Spinal cord (tissue), 10 donors: ENCODE data around the gene RGS9. TPM values are rescaled to one million over a fixed set of nuclear protein-coding genes. Genes with fewer than 3 reads are reported as not detected.
A peak's percentile ranks its signal among the peaks of the same experiment; 100 is the strongest.
"Not testable (repeated sequence)": the region's sequence is repeated elsewhere in the genome, so short reads cannot be mapped to it uniquely, and the experiment has no call there.

ENCODE experiments used
- DNase-seq, 6 donors: peaks; one replicate each; pipeline versions ENCODE4 v3.0.0 to v3.0.0-alpha.2; 2013 to 2015; ENCODE audit warnings: low spot score in 6 of 6, low read depth in 4 of 6
- H3K27ac ChIP-seq: one replicate; pipeline ENCODE4 v1.5.1; 2013; ENCODE audit warnings: low read depth, low read length, control low read depth
- H3K27me3 ChIP-seq: one replicate; pipeline ENCODE4 v1.6.1; 2013; ENCODE audit warnings: low read length; ENCODE audit not compliant: control insufficient read depth, insufficient read depth
- H3K36me3 ChIP-seq: one replicate; pipeline ENCODE4 v1.6.1; 2013; ENCODE audit warnings: low read length; ENCODE audit not compliant: control insufficient read depth, insufficient read depth
- H3K4me1 ChIP-seq: one replicate; pipeline ENCODE4 v1.6.1; 2013; ENCODE audit warnings: low read length; ENCODE audit not compliant: control insufficient read depth, insufficient read depth
- H3K4me3 ChIP-seq: one replicate; pipeline ENCODE4 v1.5.1; 2013; ENCODE audit warnings: low read depth, low read length, control low read depth
- H3K9me3 ChIP-seq: one replicate; pipeline ENCODE4 v1.6.1; 2013; ENCODE audit warnings: low read length; ENCODE audit not compliant: control insufficient read depth, insufficient read depth
- WGBS: methylation state at CpG from one replicate; pipeline ENCODE4 v1.1.5; 2013; ENCODE audit warnings: missing lambda C conversion rate; ENCODE audit not compliant: insufficient coverage; 5-methylcytosine and 5-hydroxymethylcytosine counted together
- polyA plus RNA-seq, 2 donors: library from polyadenylated mRNA; unstranded; fragments of 120-200 nt; gene quantifications; one replicate each; pipeline ENCODE4 v1.2.1, GENCODE V29; 2013; ENCODE audit not compliant: insufficient read length in 2 of 2
- total RNA-seq, 2 donors: library from RNA; depleted of rRNA in 1 of 2; stranded (reverse); fragments of 120-200 nt in 1 of 2; fragments of >200 nt in 1 of 2; gene quantifications; one replicate each; pipeline versions ENCODE4 v1.2.3 to v1.2.4, GENCODE V29; 2013 to 2014
- donor health status: healthy.

The RGS9 gene
- total and polyA plus RNA-seq, 4 donors = 19.1 to 42.4 (median 37.2) TPM

GRCh38 chr17:65176646-65177409 is 39.7 kb downstream of the RGS9 start:
- H3K9me3 ChIP-seq = no peaks in the 10 kb centered on the region
- H3K27ac ChIP-seq = no peak overlapping the region
- 95% methylated on average over 5 of the region's 5 CpGs for WGBS
- peaks cover 27% of the 10 kb centered on the region for H3K4me1 ChIP-seq
- peaks cover 5% of the 10 kb centered on the region for H3K36me3 ChIP-seq
- no peak for DNase-seq
- H3K4me3 ChIP-seq = no peak overlapping the region
- H3K27me3 ChIP-seq = no peaks in the 10 kb centered on the region

- H3K36me3 ChIP-seq = peaks cover 5% of the 10 kb centered on the region
- no peak overlapping the region for H3K27ac ChIP-seq
- H3K9me3 ChIP-seq = no peaks in the 10 kb centered on the region
- H3K27me3 ChIP-seq = no peaks in the 10 kb centered on the region
- H3K4me3 ChIP-seq = no peak overlapping the region
- WGBS = 76% methylated on average over 3 of the region's 4 CpGs
- no peak for DNase-seq
- peaks cover 27% of the 10 kb centered on the region for H3K4me1 ChIP-seq
These were observed 40.7 kb downstream of the RGS9 start for GRCh38 chr17:65177901-65178300.

DNA sequence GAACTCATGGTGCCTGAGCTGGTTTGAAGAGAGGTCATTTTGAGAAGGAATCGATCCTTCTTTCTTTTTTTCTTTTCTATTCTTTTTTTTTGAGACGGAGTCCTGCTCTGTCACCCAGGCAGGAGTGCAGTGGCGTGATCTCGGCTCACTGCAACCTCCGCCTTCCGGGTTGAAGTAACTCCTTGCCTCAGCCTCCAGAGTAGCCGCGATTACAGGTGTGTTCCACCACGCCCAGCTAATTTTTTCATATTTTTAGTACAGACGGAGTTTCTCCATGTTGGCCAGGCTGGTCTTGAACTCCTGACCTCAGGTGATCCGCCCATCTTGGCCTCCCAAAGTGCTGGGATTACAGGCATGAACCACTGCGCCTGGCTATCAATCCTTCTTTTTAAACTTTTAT is 43.1 kb downstream of the RGS9 start:
- Histone ChIP-seq H3K4me1 (peaks cover 29% of the 10 kb centered on the region), H3K27ac (peak overlapping the region; percentile 65)
- not testable (repeated sequence) for H3K4me3 ChIP-seq, H3K36me3 ChIP-seq, H3K27me3 ChIP-seq, H3K9me3 ChIP-seq, DNase-seq
- 93% methylated on average over 9 of the region's 12 CpGs for WGBS

- H3K4me1 ChIP-seq = peaks cover 29% of the 10 kb centered on the region
- WGBS = no CpG with 5 or more reads among the region's 4 CpGs
These were observed 43.6 kb downstream of the RGS9 start for GRCh38 chr17:65180752-65181236.

DNA sequence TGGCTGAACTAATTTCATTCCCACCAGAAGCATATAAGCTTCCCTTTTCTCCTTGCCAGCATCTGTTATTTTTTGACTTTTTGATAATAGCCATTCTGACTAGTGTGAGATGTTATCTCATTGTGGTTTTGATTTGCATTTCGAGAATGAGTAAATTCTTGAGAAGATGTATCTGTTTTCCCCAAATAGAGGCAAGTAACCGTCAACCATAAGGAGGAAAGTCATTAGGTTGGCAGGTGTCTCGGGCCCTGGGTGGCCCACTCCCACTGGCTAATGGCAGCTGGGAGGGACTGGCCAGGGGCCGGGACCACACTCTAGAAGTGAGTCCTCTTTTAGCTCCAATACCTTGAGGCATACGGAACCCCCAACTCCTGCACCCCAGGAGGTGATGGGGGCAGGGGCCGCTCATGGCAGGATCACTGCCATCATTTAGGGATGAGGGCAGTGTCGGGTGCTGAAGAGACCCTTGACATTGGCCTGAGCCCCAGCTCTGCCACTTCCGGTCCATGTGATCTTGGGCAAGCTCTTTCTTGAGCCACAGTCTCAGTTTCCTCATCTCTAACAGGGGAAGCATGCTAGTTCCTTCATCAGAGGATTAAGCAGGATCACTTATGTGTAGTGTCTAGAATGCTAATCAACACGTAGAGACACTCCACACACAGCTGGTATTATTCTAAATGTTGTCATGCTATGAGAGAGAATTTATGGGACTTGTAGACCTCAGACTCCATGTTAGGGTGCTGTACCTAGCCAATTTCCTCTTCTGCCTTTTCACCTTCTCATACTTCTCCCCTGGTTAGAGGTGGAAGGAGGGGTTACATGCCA is 44.3 kb downstream of the RGS9 start:
- Histone ChIP-seq H3K36me3 (no peaks in the 10 kb centered on the region), H3K27me3 (no peaks in the 10 kb centered on the region), H3K27ac (no peak overlapping the region), H3K4me1 (peaks cover 29% of the 10 kb centered on the region), H3K4me3 (no peak overlapping the region), H3K9me3 (no peaks in the 10 kb centered on the region)
- no peak for DNase-seq
- 97% methylated on average over 4 of the region's 9 CpGs for WGBS

More at GRCh38 chr17:65180752-65181236, 43.6 kb downstream of the RGS9 start:
- DNase-seq, H3K9me3 ChIP-seq, H3K27ac ChIP-seq, H3K4me3 ChIP-seq, H3K27me3 ChIP-seq, H3K36me3 ChIP-seq: not testable (repeated sequence)

DNA sequence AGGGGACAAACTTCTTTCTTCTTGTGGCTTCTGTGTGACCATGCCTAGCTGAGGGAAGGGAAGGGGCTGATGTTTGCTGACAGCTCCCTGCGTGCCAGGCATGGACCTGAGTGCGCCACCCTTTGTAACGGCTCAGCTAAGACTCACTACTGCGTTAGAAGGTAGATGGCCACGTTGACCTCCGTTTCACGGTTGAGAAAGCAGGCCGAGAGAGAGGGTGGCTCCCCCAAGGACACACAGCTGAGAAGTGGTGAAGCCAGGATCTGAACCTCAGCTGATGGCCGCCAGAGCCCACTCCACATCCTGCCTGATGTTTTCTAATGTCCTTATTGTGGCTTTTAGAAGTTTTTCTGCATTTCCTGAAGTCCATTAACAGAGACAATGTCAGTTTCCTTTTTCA is 45.1 kb downstream of the RGS9 start:
- no peak overlapping the region for H3K4me3 ChIP-seq
- H3K27ac ChIP-seq = no peak overlapping the region
- peaks cover 29% of the 10 kb centered on the region for H3K4me1 ChIP-seq
- no peaks in the 10 kb centered on the region for H3K9me3 ChIP-seq
- no peaks in the 10 kb centered on the region for H3K36me3 ChIP-seq
- DNase-seq = no peak
- no peaks in the 10 kb centered on the region for H3K27me3 ChIP-seq
- WGBS = 86% methylated on average over 7 of the region's 9 CpGs

- DNase-seq = peak in 2 of 6 donors; percentile 57 to 59
- H3K4me3 ChIP-seq = no peak overlapping the region
- H3K27me3 ChIP-seq = no peaks in the 10 kb centered on the region
- no peak overlapping the region for H3K27ac ChIP-seq
- peaks cover 24% of the 10 kb centered on the region for H3K4me1 ChIP-seq
- H3K36me3 ChIP-seq = no peaks in the 10 kb centered on the region
- H3K9me3 ChIP-seq = no peaks in the 10 kb centered on the region
- WGBS = 27% methylated on average over 6 of the region's 6 CpGs
These were observed 46.6 kb downstream of the RGS9 start for GRCh38 chr17:65183736-65184135.

DNA sequence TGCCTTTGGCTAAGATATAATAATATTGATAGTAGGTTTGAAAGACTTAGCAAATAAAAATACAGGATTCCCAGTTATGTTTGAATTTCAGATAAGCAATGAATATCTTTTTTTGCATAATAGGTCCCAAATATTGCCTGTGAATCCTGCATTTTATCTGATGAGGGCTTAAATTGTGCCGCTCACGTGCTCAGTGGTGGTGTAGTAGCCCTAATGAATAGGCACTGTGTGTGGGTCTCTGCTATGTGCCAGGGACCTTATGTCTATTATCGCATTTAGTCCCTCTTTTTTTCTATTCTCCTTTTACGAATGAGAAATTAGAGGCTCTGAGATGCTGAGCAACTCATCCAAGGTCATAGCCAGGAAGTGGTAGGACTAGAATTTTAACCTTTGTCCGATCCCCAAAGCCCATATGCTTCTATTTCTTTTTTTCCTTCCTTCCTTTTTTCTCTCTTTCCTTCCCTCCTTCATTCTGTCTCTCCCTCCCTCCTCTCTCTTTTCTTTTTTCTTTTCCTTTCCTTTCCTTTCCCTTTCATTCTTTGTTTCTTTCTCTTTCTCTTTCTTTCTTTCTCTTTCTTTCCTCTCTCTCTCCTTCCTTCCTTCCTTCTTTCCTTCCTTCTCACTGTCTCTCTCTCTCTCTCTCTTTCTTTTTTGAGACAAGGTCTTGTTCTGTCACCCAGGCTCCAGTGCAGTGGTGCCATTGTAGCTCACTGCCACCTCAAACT is 47.2 kb downstream of the RGS9 start:
- Histone ChIP-seq H3K36me3 (no peaks in the 10 kb centered on the region), H3K27ac (no peak overlapping the region), H3K4me3 (no peak overlapping the region), H3K27me3 (no peaks in the 10 kb centered on the region), H3K4me1 (peaks cover 18% of the 10 kb centered on the region), H3K9me3 (no peaks in the 10 kb centered on the region)
- whole genome bisulfite sequencing = 70% methylated on average over 4 of the region's 5 CpGs
- peak in 1 of 6 donors; percentile 30 for DNase-seq

- Histone ChIP-seq H3K27ac (no peak overlapping the region), H3K4me3 (no peak overlapping the region), H3K36me3 (no peaks in the 10 kb centered on the region), H3K27me3 (no peaks in the 10 kb centered on the region), H3K4me1 (peaks cover 12% of the 10 kb centered on the region), H3K9me3 (no peaks in the 10 kb centered on the region)
- WGBS = 77% methylated on average over 3 of the region's 4 CpGs
- DNase-seq = peak in 1 of 6 donors; percentile 28
These were observed 47.9 kb downstream of the RGS9 start for GRCh38 chr17:65185062-65185461.
